ENCODE data around the gene NUDT16L1.

- TF ChIP-seq POLR2AphosphoS5 (IDR thresholded peaks at IDR 0.05; ENCODE audit: low read depth) (no peak), CTCF (IDR thresholded peaks at IDR 0.05; ENCODE audit: insufficient read depth, low read length) (no peak)
Observed at GRCh38 chr16:4649744-4650442, 43.5 kb upstream of the NUDT16L1 start.
